ENCODE data around the gene FANCC. TPM values are rescaled to one million over a fixed set of nuclear protein-coding genes. Genes with fewer than 3 reads are reported as not detected.

FANCC gene
- total and polyA plus RNA-seq, 12 donors, result 1.9 to 6.1 (median 3.3) TPM

- no peak for TF ChIP-seq CTCF (IDR thresholded peaks at IDR 0.05)
- TF ChIP-seq POLR2A (IDR thresholded peaks at IDR 0.05), result no peak
- Histone ChIP-seq H3K27ac (no peak overlapping the region), H3K4me3 (no peak overlapping the region), H3K4me1 (replicated peaks in 1 of 2) (peaks cover 0 to 12% of the 10 kb centered on the region in 2 donors), H3K27me3 (no peaks in the 10 kb centered on the region), H3K36me3 (replicated peaks in 1 of 2) (no peaks in the 10 kb centered on the region), H3K9me3 (replicated peaks in 1 of 3) (no peaks in the 10 kb centered on the region)
- DNase-seq, result no peak
- WGBS, 4 donors, result 82 to 93% (median 92%) methylated on average over 9 of the region's 9 CpGs
- intact Hi-C loops (cut with DNase I), result loop anchor here in 1 of 2 donors (5.0 kb wide), 1 partner anchor 447 kb away; no protein-coding TSS in a partner anchor
These were observed 183.0 kb downstream of the FANCC start for GRCh38 chr9:95134457-95134881.

DNA sequence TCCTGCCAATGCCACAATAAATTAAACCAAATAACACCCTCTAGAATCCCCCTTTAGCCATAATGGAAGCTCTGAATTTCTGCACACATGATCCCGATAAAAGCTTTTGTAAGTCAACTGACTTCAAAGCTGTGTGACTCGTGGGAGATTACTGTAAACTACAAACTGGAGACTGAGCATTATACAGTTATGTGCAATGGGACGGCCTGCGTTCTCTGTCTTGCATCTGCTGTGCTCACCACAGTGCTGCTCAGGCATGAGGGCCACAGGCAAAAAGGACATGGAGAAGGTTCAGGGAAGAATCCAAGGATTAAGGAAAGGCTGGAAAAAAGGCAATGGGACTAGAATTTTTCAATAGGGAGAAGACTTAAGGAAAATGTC, 184.2 kb downstream of the FANCC start:
- H3K27me3 ChIP-seq, result no peaks in the 10 kb centered on the region
- H3K4me3 ChIP-seq, result no peak overlapping the region
- intact Hi-C loops (cut with DNase I), result loop anchor here in 1 of 2 donors (5.0 kb wide), 1 partner anchor 446 kb away; no protein-coding TSS in a partner anchor
- 75 to 90% (median 86%) methylated on average over 4 of the region's 4 CpGs for WGBS, 4 donors
- H3K27ac ChIP-seq, result no peak overlapping the region
- no peaks in the 10 kb centered on the region for H3K9me3 ChIP-seq (replicated peaks in 1 of 3)
- no peaks in the 10 kb centered on the region for H3K36me3 ChIP-seq (replicated peaks in 1 of 2)
- H3K4me1 ChIP-seq (replicated peaks in 1 of 2), result peaks cover 0 to 12% of the 10 kb centered on the region in 2 donors
- TF ChIP-seq CTCF (IDR thresholded peaks at IDR 0.05), result no peak
- TF ChIP-seq POLR2A (IDR thresholded peaks at IDR 0.05), result no peak
- DNase-seq, result no peak

DNA sequence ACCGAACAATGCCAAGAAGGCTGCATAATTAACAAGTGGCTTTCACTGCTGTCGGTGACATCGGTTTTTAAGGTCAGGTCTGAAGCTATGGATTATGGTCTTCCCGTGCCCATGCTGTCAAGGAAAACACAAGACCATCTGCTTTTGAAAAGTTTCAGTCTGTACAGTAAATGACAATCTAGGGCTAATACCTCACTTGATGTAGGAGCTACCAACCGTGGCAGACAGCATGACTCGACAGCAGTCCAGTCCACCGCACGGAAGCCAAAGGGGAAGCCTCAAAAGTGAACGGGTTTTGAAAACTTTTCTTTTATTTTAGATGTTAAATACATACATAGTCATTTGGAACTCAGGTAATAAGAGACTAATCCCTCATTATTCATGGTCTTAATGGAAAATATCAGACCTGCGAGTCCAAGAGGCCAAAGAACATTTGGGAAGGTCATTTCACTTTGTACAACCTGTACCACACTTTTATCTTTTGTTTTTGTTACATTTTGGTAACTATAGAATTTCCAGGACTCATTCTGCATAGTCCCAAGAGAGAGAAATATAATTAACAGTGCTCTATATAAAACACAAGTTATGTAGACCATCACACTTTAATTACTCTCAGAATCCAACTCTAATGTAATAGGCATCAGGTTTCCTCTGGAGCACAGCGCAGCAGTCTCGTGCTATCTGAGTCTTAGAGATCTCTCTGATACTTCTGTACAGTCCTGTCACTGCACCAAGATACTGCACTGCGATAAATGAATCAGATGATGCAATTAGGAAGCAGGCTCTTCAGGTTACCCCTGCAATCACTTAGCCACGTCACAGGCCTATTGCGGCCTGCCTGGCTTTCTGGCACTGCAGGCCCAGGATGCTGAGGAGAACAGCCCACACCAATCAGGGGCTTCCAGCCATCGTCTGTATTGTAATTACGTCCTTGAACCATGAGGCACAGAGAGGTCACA, 184.9 kb downstream of the FANCC start:
- intact Hi-C loops (cut with DNase I), result loop anchor here in 1 of 2 donors (5.0 kb wide), 1 partner anchor 445 kb away; no protein-coding TSS in a partner anchor
- TF ChIP-seq POLR2A (IDR thresholded peaks at IDR 0.05) (no peak), CTCF (IDR thresholded peaks at IDR 0.05) (no peak)
- 78 to 86% (median 83%) methylated on average over 16 to 17 of the region's 17 CpGs for WGBS, 4 donors
- Histone ChIP-seq H3K4me3 (no peak overlapping the region), H3K27ac (no peak overlapping the region), H3K27me3 (no peaks in the 10 kb centered on the region), H3K9me3 (replicated peaks in 1 of 3) (no peaks in the 10 kb centered on the region), H3K36me3 (replicated peaks in 1 of 2) (no peaks in the 10 kb centered on the region), H3K4me1 (replicated peaks in 1 of 2) (peaks cover 0 to 12% of the 10 kb centered on the region in 2 donors)
- DNase-seq, result peak in 1 of 7 donors; percentile 69
